Tibial artery (tissue), 4 donors: Measurements from ENCODE around the gene XRCC4.
A peak's percentile ranks its signal among the peaks of the same experiment; 100 is the strongest.

Experiments
- DNase-seq, 2 donors: peaks; one replicate each; pipeline ENCODE4 v3.0.0-alpha.2; 2019
- H3K27ac ChIP-seq, 2 donors: fragments of 200-600 bp; sonication (generic) in 1 of 2; 1 replicate in 1 of 2; 2 replicates in 1 of 2; pipeline ENCODE4 v1.5.1; 2018 to 2019; ENCODE audit warnings: mild to moderate bottlenecking in 1 of 2
- H3K27me3 ChIP-seq, 2 donors: fragments of 200-600 bp; sonication (generic) in 1 of 2; one replicate each; pipeline versions ENCODE4 v1.5.1 to v1.6.0; 2016 to 2019
- H3K36me3 ChIP-seq, 3 donors: fragments of 200-600 bp; sonication (generic) in 2 of 3; one replicate each; pipeline ENCODE4 v1.5.1; 2016 to 2019; ENCODE audit warnings: mild to moderate bottlenecking in 2 of 3
- H3K4me1 ChIP-seq, 4 donors: fragments of 200-600 bp; sonication (generic) in 2 of 4; 1 replicate in 3 of 4; 2 replicates in 1 of 4; pipeline ENCODE4 v1.5.1; 2016 to 2019
- H3K4me3 ChIP-seq, 2 donors: fragments of 200-600 bp; sonication (generic) in 1 of 2; 1 replicate in 1 of 2; 2 replicates in 1 of 2; pipeline ENCODE4 v1.5.1; 2018 to 2019; ENCODE audit warnings: mild to moderate bottlenecking in 2 of 2
- H3K9me3 ChIP-seq, 3 donors: fragments of 200-600 bp; sonication (generic) in 1 of 3; one replicate each; pipeline ENCODE4 v1.5.1; 2016 to 2019
- CTCF ChIP-seq, 2 experiments: fragments of 200-600 bp in 1 of 2; fragments of 450-650 bp in 1 of 2; IDR thresholded peaks; one replicate each; pipeline ENCODE4 v1.5.1; 2017 to 2019; ENCODE audit warnings: antibody characterized with exemption in 2 of 2, mild to moderate bottlenecking in 1 of 2, moderate library complexity in 1 of 2
- intact Hi-C: fragments of 100-400 bp; cut with DNase I; formaldehyde crosslinking; loops from one replicate; pipeline ENCODE4 v1.15.0; 2023; ENCODE audit warnings: low total_unique reads

Gene XRCC4

DNA sequence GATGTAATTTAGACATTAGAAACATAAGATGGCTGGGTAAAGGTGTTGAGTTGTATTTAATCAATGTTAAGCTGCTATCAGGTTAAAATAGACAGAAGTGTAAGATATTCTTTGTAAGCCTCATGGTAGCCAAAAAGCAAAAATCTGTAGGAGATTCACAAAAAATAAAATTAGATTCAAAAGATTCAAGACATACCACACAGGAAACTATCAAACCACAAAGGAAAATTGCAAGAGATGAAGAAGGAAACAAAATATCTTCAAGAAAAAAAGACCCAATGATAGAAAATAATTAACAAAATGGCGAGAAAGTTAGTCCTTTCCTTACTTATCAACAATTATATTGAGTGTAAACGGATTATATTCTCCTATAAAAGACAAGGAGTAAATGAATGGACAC, 15.3 kb downstream of the XRCC4 start:
- Histone ChIP-seq H3K27ac (no peak overlapping the region), H3K36me3 (peaks cover 0 to 4% (median 0%) of the 10 kb centered on the region in 3 donors), H3K4me1 (peaks cover 0 to 13% (median 0%) of the 10 kb centered on the region in 4 donors), H3K27me3 (no peaks in the 10 kb centered on the region), H3K9me3 (peaks cover 0 to 15% (median 0%) of the 10 kb centered on the region in 3 donors), H3K4me3 (no peak overlapping the region)
- intact Hi-C loops: no loop called here
- no peak for DNase-seq
- TF ChIP-seq CTCF (IDR thresholded peaks at IDR 0.05): no peak

DNA sequence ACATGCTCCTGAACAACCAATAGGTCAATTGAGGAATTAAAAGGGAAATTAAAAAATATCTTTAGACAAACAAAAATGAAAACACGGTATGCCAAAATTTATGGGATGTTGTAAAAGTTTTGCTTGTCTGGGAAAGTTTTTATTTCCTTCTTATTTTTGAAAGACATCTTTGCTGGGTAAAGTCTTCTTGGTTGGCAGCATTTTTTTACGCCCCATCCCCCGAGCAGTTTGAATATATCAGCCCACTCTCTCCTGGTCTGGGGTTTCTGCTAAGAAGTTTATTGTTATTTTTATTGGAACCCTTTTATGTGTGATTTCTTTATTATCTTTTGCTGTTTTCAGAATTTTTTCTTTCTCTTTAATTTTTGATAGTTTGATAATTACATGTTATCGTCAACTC, 16.3 kb downstream of the XRCC4 start:
- Histone ChIP-seq H3K27ac (no peak overlapping the region), H3K36me3 (peaks cover 0 to 4% (median 0%) of the 10 kb centered on the region in 3 donors), H3K27me3 (no peaks in the 10 kb centered on the region), H3K4me1 (peaks cover 0 to 19% (median 0%) of the 10 kb centered on the region in 4 donors), H3K4me3 (no peak overlapping the region), H3K9me3 (peaks cover 0 to 15% (median 0%) of the 10 kb centered on the region in 3 donors)
- TF ChIP-seq CTCF (IDR thresholded peaks at IDR 0.05): no peak
- intact Hi-C loops: no loop called here
- no peak for DNase-seq

DNA sequence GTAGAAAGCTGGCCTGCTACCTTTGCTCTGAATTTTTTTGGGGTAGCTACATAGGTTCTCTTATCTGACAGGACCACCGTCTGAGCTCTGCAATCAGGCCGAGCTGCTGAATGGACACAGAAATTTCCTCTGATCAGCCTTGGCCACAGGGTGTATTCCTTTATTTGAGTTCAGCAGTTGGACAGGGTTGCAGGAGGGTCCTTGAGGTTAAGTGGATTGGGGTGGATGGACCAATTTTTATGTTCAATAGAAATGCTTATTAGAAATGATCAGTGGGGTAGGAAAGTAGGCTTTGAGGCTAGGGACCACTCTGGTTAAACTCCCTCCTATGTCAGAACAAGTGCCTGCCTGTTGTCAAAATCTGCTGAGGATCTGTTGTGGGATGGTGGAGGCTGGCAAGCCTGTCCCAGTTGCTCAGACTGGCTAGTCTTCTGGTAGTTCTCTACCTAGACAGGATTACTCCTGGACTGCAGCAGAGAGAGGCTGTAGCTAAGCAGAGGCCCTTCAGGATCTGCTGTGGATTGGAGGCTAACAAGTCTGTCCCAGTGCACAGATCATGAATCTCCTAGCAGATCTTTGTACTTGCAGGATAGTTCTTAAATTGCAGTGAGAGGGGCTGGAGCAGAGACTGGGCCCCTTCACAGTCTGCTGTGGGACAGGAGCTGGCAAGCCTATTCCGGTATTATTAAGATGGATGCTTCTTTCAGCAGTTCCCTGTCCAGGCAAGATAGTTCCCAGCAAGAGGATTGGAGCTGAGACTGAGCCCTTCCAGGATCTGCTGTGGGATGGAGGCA, 18.0 kb downstream of the XRCC4 start:
- Histone ChIP-seq H3K9me3 (peaks cover 0 to 15% (median 0%) of the 10 kb centered on the region in 3 donors), H3K27me3 (no peaks in the 10 kb centered on the region), H3K4me1 (peaks cover 0 to 24% (median 0%) of the 10 kb centered on the region in 4 donors), H3K36me3 (peaks cover 0 to 4% (median 0%) of the 10 kb centered on the region in 3 donors), H3K27ac (peak overlapping the region in 1 of 2 donors; percentile 11), H3K4me3 (no peak overlapping the region)
- no peak for DNase-seq
- no peak for TF ChIP-seq CTCF (IDR thresholded peaks at IDR 0.05)
- intact Hi-C loops: no loop called here

GRCh38 chr5:83095957-83096539, 18.7 kb downstream of the XRCC4 start:
- H3K9me3 ChIP-seq: peaks cover 0 to 15% (median 0%) of the 10 kb centered on the region in 3 donors
- intact Hi-C loops: no loop called here
- H3K27me3 ChIP-seq: no peaks in the 10 kb centered on the region
- H3K4me3 ChIP-seq: no peak overlapping the region
- H3K4me1 ChIP-seq: peaks cover 0 to 24% (median 0%) of the 10 kb centered on the region in 4 donors
- H3K36me3 ChIP-seq: peaks cover 0 to 3% (median 0%) of the 10 kb centered on the region in 3 donors
- DNase-seq: peak in 1 of 2 donors; percentile 71
- peak overlapping the region in 1 of 2 donors; percentile 11 for H3K27ac ChIP-seq
- TF ChIP-seq CTCF (IDR thresholded peaks at IDR 0.05): no peak

- no peak overlapping the region for H3K27ac ChIP-seq
- H3K27me3 ChIP-seq: no peaks in the 10 kb centered on the region
- peaks cover 0 to 15% (median 0%) of the 10 kb centered on the region in 3 donors for H3K9me3 ChIP-seq
- TF ChIP-seq CTCF (IDR thresholded peaks at IDR 0.05): no peak
- DNase-seq: no peak
- intact Hi-C loops: no loop called here
- H3K36me3 ChIP-seq: no peaks in the 10 kb centered on the region
- peaks cover 0 to 24% (median 0%) of the 10 kb centered on the region in 4 donors for H3K4me1 ChIP-seq
- H3K4me3 ChIP-seq: no peak overlapping the region
Measured at GRCh38 chr5:83096660-83097339, 19.5 kb downstream of the XRCC4 start.
